Renal cortical epithelial cell (primary cell): Measurements from ENCODE around the gene LYPLAL1. TPM values are rescaled to one million over a fixed set of nuclear protein-coding genes. Genes with fewer than 3 reads are reported as not detected.
"Not testable (repeated sequence)": the region's sequence is repeated elsewhere in the genome, so short reads cannot be mapped to it uniquely, and the experiment has no call there.

ENCODE experiments used
- DNase-seq: peaks from one replicate; pipeline ENCODE4 v3.0.0-alpha.2; 2011; ENCODE audit warnings: low read depth
- total RNA-seq: library from RNA; depleted of rRNA; stranded (reverse); fragments of >200 nt; gene quantifications from 2 replicates; pipeline ENCODE4 v1.2.3, GENCODE V29; 2014

Gene LYPLAL1
- total RNA-seq, 1 donor from 2014 or later, result 27.5 TPM

DNA sequence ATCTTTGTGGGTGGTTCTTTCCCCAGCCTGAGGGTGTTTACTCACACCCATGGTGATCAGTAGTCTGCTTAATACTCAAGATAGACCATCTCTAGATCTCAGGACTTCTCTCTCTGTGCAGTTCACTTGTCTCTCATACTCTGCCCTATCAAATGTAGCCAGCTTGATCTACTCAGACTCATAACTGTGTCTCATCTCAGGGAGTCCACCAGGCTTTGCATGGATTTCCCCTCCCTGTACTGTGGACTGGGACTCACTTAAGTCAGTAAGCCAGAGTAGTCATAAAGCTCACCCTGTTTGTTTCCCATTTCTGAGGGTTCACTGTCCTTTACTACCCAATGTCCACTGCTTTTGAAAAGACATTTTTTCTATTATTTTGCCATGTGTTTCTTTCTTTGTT is 41.8 kb downstream of the LYPLAL1 start:
- DNase-seq, result no peak

DNA sequence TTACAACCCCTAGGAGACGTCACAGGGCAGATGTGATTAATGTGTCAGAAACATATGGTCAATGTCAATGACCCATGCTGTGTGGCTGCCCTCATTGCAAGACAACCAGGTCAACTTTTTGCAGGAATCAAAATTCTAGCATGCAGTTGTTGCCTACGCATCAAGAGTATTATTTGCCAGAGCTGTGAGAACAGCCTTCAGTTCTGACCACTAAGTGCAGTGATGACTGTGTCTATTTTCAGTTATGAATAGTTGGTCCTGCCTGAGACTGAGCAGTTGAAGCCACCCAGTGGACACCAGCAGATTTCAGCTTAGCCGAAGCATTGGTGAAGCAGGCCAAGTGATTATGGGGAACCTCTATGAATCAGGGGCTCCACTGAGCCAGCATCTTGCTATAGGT is 47.3 kb downstream of the LYPLAL1 start:
- DNase-seq, result no peak

DNA sequence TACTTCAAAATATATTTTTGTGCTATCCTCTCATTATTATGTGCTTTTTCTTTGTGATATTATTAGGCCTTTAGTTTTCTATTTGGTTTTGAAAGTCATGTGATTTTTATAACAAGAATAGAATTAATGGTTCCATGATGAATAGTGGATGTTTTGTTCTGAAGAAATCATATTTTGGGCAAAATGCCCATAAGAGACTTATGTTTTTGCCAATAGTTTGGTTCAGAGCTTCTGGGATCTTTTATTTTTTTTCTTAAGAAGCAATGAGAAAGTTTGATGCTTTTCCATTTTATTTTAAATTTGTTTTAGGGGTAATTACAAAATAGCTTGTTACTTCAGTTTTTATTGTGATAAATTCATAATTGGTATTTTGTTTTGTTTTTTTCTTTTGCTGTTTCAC is 49.8 kb downstream of the LYPLAL1 start:
- DNase-seq, result no peak

DNA sequence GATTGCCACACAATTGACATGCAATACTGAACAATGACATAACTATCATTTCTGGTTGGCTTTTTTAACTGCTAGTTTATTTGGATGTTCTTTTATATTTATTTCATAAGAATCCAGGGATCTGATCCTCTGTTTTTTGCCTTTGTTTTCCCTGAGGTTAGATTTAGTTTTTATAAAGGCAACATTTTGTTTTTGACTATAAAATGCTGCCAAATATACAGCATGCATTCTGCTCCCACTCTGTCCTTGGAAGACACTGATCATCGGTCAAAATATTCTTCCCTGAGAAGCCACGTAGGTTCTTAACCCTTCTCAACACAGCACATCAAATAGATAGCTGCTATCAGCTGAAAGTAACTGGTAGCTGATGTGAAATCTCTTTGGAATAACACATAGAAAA is 52.5 kb downstream of the LYPLAL1 start:
- no peak for DNase-seq

DNA sequence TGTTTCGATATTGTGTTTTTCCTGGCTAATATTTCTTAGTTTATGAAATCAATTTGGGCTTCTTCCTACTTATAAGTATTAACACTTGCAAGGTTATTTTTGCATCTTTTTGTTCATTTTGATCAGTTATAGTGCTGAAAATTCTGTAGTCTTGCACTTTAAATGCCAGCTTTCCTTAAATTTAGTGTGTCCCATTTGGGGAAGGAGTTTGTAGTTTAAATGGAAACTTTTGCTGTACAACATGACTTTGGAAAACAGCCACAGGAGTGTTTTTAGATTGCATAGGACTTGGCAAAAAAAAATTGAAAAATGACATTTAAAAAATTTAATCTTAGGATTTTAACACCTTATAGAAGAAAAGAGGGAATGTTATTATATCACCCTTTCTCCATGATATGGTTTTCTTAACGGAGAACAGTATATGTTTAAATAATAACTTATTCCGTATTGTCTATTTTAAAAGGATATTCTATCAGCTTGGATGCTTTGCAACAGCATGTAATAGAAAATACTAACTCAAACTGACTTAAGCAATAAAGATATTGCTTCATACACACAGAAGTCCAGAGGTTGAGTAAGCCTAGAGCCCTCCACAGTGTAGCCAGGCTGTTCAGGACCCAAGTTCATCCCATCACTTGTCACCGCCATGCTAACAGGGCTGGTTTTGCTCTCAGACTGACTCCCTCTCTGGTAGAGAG is 53.8 kb downstream of the LYPLAL1 start:
- DNase-seq, result no peak

DNA sequence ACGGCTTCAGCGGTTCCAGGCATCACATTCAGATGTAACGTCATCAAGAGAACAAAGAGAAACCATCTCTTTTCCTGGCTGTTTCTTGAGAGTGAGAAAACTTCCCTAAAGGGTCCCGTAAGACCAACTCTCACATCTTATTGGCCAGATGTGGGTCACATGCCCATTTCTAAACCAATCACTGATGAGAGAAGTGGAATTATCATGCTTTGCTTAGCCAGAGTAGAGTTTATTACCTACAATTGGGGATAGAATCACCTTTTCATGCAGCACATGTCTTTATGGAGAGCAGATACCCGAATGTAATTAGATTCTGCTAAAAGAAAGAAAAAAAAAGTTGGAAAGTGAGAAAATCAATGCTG is 54.4 kb downstream of the LYPLAL1 start:
- DNase-seq, result no peak

DNA sequence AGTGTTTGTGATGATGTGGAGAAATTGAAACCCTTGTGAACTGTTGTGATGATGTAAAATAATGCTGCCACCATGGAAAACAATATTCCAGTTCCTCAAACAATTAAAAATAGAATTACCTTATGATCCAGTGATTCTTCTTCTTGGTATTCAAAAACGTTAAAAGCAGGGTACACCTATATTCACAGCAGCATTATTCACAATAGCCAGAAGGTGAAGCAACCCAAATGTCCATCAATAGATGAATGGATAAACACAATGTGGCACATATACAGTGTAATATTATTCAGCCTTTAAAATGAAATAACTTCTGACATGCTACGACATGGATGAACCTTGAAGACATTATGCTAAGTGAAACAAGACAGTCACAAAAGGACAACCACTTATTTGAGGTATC is 59.2 kb downstream of the LYPLAL1 start:
- no peak for DNase-seq

DNA sequence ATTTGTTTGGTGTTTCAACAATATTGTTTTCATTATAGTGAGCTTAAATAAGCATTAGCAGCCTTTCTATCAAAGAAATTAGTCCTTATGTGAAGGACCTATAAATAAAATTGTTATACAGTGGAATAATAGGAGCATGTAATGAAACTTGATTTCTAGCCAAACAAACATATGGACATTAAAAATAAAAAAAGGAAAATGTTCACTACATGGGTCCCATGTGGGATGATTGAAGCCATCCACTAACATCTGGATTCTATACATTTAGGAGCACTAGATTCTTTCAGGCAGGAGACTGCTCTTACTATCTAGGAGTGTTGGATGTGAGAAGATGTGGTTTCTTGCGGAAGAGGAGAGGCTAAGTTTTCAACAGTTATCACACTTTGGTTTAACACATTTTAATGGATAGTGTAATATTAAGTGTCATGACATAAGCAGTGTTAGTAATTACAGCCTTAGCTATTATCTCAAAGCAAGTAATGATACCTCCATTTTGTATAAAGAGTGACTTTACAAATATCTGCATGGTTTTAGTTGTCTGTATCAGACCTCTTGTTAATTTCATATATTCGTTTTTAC is 62.3 kb downstream of the LYPLAL1 start:
- no peak for DNase-seq

DNA sequence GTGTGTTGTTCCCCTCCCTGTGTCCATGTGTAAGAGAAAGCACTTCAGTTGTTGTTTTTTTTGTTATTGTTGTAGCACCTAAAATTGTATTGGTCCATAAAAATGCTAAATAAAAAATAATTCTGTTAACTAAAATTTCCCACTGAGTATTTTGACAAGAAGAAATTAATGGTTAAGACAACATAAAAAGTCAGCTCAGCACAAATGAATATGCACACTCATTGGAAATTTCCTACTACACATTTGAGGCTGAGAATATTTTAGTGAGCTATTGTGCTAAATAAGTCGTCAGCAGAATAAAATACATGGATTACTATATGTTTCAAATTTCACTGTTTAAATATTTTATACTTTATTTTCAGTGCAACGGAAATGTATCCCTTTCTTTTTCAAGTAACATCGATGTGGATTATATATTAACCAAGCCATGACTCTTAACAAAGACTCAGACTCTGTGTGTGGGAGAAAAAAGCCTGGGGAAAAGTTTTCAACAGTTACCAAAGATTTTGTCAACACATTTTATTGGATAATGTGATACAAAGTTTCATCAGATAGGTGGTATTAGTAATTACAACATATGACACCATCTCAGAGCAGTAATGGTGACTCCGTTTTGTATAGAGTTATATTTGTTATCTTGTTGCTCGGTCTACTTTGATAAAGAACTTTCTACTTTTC is 63.4 kb downstream of the LYPLAL1 start:
- peak; percentile 94 for DNase-seq

DNA sequence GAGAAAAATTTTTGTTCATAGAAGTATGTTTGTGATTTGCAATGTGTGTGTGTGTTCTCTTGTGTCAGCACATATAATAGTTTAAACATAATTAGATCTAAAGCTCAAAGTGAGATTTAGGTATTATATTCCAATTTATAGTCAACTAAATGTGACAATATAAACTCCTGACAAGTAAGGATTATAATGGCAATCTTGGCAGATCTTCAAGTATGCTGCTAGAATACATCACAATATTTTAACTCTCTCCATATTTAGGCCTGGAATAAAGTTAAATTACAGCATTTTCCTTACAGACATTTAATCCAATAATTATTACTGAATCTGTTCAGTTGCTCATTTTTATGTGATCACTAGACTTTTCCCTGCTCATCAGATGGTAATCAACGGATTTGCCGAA is 65.8 kb downstream of the LYPLAL1 start:
- DNase-seq, result no peak

DNA sequence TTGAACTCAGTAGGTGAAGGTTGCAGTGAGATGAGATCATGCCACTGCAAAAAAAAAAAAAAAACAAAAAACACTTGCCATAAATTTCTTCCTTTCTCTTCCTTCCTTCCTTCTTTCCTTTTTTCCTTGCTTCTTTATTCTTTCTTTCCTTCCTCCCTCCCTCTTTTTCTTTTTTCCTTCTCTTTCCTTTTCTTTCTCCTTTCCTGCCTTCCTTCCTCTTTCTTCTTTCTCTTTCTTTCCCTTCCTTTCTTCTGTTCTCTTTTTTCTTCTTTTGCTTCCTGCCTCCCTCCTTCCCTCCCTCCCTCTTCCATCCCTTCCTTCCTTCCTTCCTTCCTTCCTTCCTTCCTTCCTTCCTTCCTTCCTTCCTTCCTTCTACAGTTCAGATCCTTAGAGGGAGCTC is 71.2 kb downstream of the LYPLAL1 start:
- no peak for DNase-seq

DNA sequence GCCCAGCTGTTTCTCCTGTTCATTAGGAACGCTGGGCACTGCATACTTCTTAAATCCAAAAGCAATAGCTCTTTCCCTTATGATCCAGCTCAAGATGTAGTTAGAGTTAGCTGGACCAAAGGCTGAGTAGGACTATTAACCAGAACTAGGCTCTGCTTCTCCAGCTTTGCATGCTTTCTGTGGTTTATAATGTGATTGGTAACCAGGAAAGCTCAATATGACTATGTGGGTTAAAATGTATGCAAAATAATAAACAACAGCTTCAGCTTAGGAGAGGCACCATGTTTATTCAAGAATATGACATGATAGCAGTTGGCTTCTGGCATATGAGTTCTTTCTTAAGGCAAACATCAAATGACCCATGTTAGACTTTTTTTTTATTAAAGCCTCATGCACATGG is 73.8 kb downstream of the LYPLAL1 start:
- DNase-seq, result no peak

DNA sequence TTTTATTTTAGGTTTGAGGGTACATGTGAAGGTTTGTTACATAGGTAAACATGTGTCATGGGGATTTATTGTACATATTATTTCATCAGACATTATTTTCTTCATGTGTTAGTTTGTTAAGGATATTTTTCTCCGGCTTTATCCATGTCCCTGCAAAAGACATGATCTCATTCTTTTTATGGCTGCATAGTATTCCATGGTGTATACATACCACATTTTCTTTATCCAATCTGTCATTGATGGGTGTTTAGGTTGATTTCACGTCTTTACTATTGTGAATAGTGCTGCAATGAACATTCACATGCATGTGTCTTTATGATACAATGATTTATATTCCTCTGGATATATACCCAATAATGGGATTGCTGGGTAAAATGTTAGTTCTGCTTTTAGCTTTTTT is 76.8 kb downstream of the LYPLAL1 start:
- not testable (repeated sequence) for DNase-seq

DNA sequence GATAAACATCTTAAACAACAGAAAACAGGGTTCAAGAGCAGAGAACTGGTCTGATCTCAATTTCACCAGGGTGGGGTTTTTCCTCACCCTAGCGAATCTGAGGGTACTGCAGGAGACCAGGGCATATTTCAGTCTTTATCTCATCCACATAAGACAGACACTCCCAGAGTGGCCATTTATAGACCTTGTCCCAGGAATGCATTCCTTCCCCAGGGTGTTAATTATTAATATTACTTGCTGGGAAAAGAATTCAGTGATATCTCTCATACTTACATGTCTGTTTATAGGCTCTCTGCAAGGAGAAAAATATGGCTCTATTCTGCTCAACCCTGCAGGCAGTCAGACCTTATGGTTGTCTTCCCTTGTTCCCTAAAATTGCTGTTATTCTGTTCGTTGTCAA is 84.1 kb downstream of the LYPLAL1 start:
- DNase-seq, result no peak

DNA sequence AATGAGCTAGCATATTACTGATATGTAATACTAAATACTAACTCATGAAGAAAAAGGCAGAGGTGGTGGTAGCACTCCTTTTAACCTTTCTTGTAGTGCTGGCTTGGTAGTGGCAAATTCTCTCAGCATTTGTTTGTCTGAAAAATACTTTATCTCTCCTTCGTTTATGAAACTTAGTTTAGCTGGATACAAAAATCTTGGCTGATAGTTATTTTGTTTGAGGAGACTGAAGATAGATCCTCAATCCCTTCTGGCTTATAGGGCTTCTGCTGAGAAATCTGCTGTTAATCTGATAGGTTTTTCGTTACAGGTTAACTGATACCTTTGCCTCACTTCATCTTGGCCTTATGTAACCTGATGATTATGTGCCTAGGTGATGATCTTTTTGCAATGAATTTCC is 87.8 kb downstream of the LYPLAL1 start:
- no peak for DNase-seq
